ENCODE results near the gene SPSB3.

The SPSB3 gene

GRCh38 chr16:1775846-1776671 is 6.3 kb downstream of the SPSB3 start:
- Histone ChIP-seq H3K4me3 (ENCODE audit: low read depth in 1 of 5, low read length in 5 of 5) (no peak overlapping the region), H3K4me1 (ENCODE audit: control insufficient read depth in 5 of 5, insufficient read depth in 5 of 5, low read length in 5 of 5) (peaks cover 7 to 39% (median 37%) of the 10 kb centered on the region in 5 donors), H3K36me3 (ENCODE audit: control insufficient read depth in 5 of 5, insufficient read depth in 5 of 5, low read length in 5 of 5) (peaks cover 0 to 57% (median 43%) of the 10 kb centered on the region in 5 donors), H3K27me3 (ENCODE audit: control insufficient read depth in 5 of 5, insufficient read depth in 4 of 5, low read length in 5 of 5) (no peaks in the 10 kb centered on the region), H3K9ac (ENCODE audit: low read length in 5 of 5) (no peak overlapping the region), H3K9me3 (ENCODE audit: control insufficient read depth in 5 of 5, low read length in 5 of 5) (no peaks in the 10 kb centered on the region), H3K27ac (ENCODE audit: low read depth, low read length) (no peak overlapping the region)

GRCh38 chr16:1775006-1775845 is 7.1 kb downstream of the SPSB3 start:
- peaks cover 7 to 43% (median 39%) of the 10 kb centered on the region in 5 donors for H3K4me1 ChIP-seq (ENCODE audit: control insufficient read depth in 5 of 5, insufficient read depth in 5 of 5, low read length in 5 of 5)
- no peak overlapping the region for H3K4me3 ChIP-seq (ENCODE audit: low read depth in 1 of 5, low read length in 5 of 5)
- peaks cover 0 to 49% (median 38%) of the 10 kb centered on the region in 5 donors for H3K36me3 ChIP-seq (ENCODE audit: control insufficient read depth in 5 of 5, insufficient read depth in 5 of 5, low read length in 5 of 5)
- H3K27me3 ChIP-seq (ENCODE audit: control insufficient read depth in 5 of 5, insufficient read depth in 4 of 5, low read length in 5 of 5) = no peaks in the 10 kb centered on the region
- H3K27ac ChIP-seq (ENCODE audit: low read depth, low read length) = no peak overlapping the region
- peak overlapping the region in 1 of 5 donors; percentile 84 for H3K9ac ChIP-seq (ENCODE audit: low read length in 5 of 5)
- H3K9me3 ChIP-seq (ENCODE audit: control insufficient read depth in 5 of 5, low read length in 5 of 5) = no peaks in the 10 kb centered on the region

- peak overlapping the region in 3 of 5 donors; percentile 84 to 91 (median 88) for H3K9ac ChIP-seq (ENCODE audit: low read length in 5 of 5)
- peak overlapping the region in 3 of 5 donors; percentile 89 to 96 (median 91) for H3K4me3 ChIP-seq (ENCODE audit: low read depth in 1 of 5, low read length in 5 of 5)
- no peaks in the 10 kb centered on the region for H3K9me3 ChIP-seq (ENCODE audit: control insufficient read depth in 5 of 5, low read length in 5 of 5)
- H3K4me1 ChIP-seq (ENCODE audit: control insufficient read depth in 5 of 5, insufficient read depth in 5 of 5, low read length in 5 of 5) = peaks cover 7 to 45% (median 40%) of the 10 kb centered on the region in 5 donors
- H3K36me3 ChIP-seq (ENCODE audit: control insufficient read depth in 5 of 5, insufficient read depth in 5 of 5, low read length in 5 of 5) = peaks cover 0 to 45% (median 37%) of the 10 kb centered on the region in 5 donors
- H3K27ac ChIP-seq (ENCODE audit: low read depth, low read length) = no peak overlapping the region
- H3K27me3 ChIP-seq (ENCODE audit: control insufficient read depth in 5 of 5, insufficient read depth in 4 of 5, low read length in 5 of 5) = no peaks in the 10 kb centered on the region
Measured at GRCh38 chr16:1774448-1774780, 8.0 kb downstream of the SPSB3 start.

- H3K4me3 ChIP-seq (ENCODE audit: low read depth in 1 of 5, low read length in 5 of 5) = peak overlapping the region; percentile 55 to 96 (median 89)
- H3K27me3 ChIP-seq (ENCODE audit: control insufficient read depth in 5 of 5, insufficient read depth in 4 of 5, low read length in 5 of 5) = no peaks in the 10 kb centered on the region
- H3K9ac ChIP-seq (ENCODE audit: low read length in 5 of 5) = peak overlapping the region; percentile 16 to 91 (median 88)
- peak overlapping the region; percentile 62 for H3K27ac ChIP-seq (ENCODE audit: low read depth, low read length)
- H3K9me3 ChIP-seq (ENCODE audit: control insufficient read depth in 5 of 5, low read length in 5 of 5) = no peaks in the 10 kb centered on the region
- H3K36me3 ChIP-seq (ENCODE audit: control insufficient read depth in 5 of 5, insufficient read depth in 5 of 5, low read length in 5 of 5) = peaks cover 0 to 44% (median 34%) of the 10 kb centered on the region in 5 donors
- H3K4me1 ChIP-seq (ENCODE audit: control insufficient read depth in 5 of 5, insufficient read depth in 5 of 5, low read length in 5 of 5) = peaks cover 7 to 45% (median 40%) of the 10 kb centered on the region in 5 donors
Measured at GRCh38 chr16:1773703-1774447, 8.5 kb downstream of the SPSB3 start.

GRCh38 chr16:1772908-1773702 is 9.3 kb downstream of the SPSB3 start, which contains the start of gene MRPS34:
Gene MRPS34 (minus strand): TSS chr16:1773134. CDS start chr16:1773119, 15 bp downstream.
- Histone ChIP-seq H3K4me1 (ENCODE audit: control insufficient read depth in 5 of 5, insufficient read depth in 5 of 5, low read length in 5 of 5) (peaks cover 7 to 45% (median 40%) of the 10 kb centered on the region in 5 donors), H3K27me3 (ENCODE audit: control insufficient read depth in 5 of 5, insufficient read depth in 4 of 5, low read length in 5 of 5) (no peaks in the 10 kb centered on the region), H3K27ac (ENCODE audit: low read depth, low read length) (peak within 1 kb of the TSS; percentile 62), H3K36me3 (ENCODE audit: control insufficient read depth in 5 of 5, insufficient read depth in 5 of 5, low read length in 5 of 5) (peaks cover 0 to 45% (median 38%) of the 10 kb centered on the region in 5 donors), H3K9ac (ENCODE audit: low read length in 5 of 5) (peak within 1 kb of the TSS; percentile 26 to 91 (median 88)), H3K4me3 (ENCODE audit: low read depth in 1 of 5, low read length in 5 of 5) (peak within 1 kb of the TSS; percentile 73 to 96 (median 90)), H3K9me3 (ENCODE audit: control insufficient read depth in 5 of 5, low read length in 5 of 5) (no peaks in the 10 kb centered on the region)

GRCh38 chr16:1772362-1772907 is 9.9 kb downstream of the SPSB3 start, which contains the start of gene EME2:
Gene EME2 (plus strand): TSS chr16:1772810. CDS start chr16:1773228, 418 bp downstream.
- Histone ChIP-seq H3K9ac (ENCODE audit: low read length in 5 of 5) (peak within 1 kb of the TSS; percentile 26 to 91 (median 88)), H3K27me3 (ENCODE audit: control insufficient read depth in 5 of 5, insufficient read depth in 4 of 5, low read length in 5 of 5) (no peaks in the 10 kb centered on the region), H3K4me3 (ENCODE audit: low read depth in 1 of 5, low read length in 5 of 5) (peak within 1 kb of the TSS; percentile 73 to 96 (median 90)), H3K9me3 (ENCODE audit: control insufficient read depth in 5 of 5, low read length in 5 of 5) (no peaks in the 10 kb centered on the region), H3K27ac (ENCODE audit: low read depth, low read length) (peak within 1 kb of the TSS; percentile 62), H3K36me3 (ENCODE audit: control insufficient read depth in 5 of 5, insufficient read depth in 5 of 5, low read length in 5 of 5) (peaks cover 0 to 45% (median 38%) of the 10 kb centered on the region in 5 donors), H3K4me1 (ENCODE audit: control insufficient read depth in 5 of 5, insufficient read depth in 5 of 5, low read length in 5 of 5) (peaks cover 7 to 45% (median 40%) of the 10 kb centered on the region in 5 donors)

- Histone ChIP-seq H3K27me3 (ENCODE audit: control insufficient read depth in 5 of 5, insufficient read depth in 4 of 5, low read length in 5 of 5) (no peaks in the 10 kb centered on the region), H3K9me3 (ENCODE audit: control insufficient read depth in 5 of 5, low read length in 5 of 5) (no peaks in the 10 kb centered on the region), H3K36me3 (ENCODE audit: control insufficient read depth in 5 of 5, insufficient read depth in 5 of 5, low read length in 5 of 5) (peaks cover 0 to 45% (median 38%) of the 10 kb centered on the region in 5 donors), H3K27ac (ENCODE audit: low read depth, low read length) (peak overlapping the region; percentile 62), H3K4me1 (ENCODE audit: control insufficient read depth in 5 of 5, insufficient read depth in 5 of 5, low read length in 5 of 5) (peaks cover 7 to 45% (median 40%) of the 10 kb centered on the region in 5 donors), H3K9ac (ENCODE audit: low read length in 5 of 5) (peak overlapping the region; percentile 26 to 91 (median 88)), H3K4me3 (ENCODE audit: low read depth in 1 of 5, low read length in 5 of 5) (peak overlapping the region; percentile 73 to 96 (median 90))
Measured at GRCh38 chr16:1771864-1772361, 10.5 kb downstream of the SPSB3 start.

GRCh38 chr16:1771188-1771863 is 11.0 kb downstream of the SPSB3 start, which contains the start of gene NME3:
Gene NME3 (minus strand): TSS chr16:1771543. CDS start chr16:1771534, 9 bp downstream.
- Histone ChIP-seq H3K36me3 (ENCODE audit: control insufficient read depth in 5 of 5, insufficient read depth in 5 of 5, low read length in 5 of 5) (peaks cover 0 to 45% (median 38%) of the 10 kb centered on the region in 5 donors), H3K9me3 (ENCODE audit: control insufficient read depth in 5 of 5, low read length in 5 of 5) (no peaks in the 10 kb centered on the region), H3K27ac (ENCODE audit: low read depth, low read length) (peak within 1 kb of the TSS; percentile 62), H3K4me1 (ENCODE audit: control insufficient read depth in 5 of 5, insufficient read depth in 5 of 5, low read length in 5 of 5) (peaks cover 7 to 45% (median 40%) of the 10 kb centered on the region in 5 donors), H3K27me3 (ENCODE audit: control insufficient read depth in 5 of 5, insufficient read depth in 4 of 5, low read length in 5 of 5) (no peaks in the 10 kb centered on the region), H3K9ac (ENCODE audit: low read length in 5 of 5) (peak within 1 kb of the TSS; percentile 26 to 91 (median 88)), H3K4me3 (ENCODE audit: low read depth in 1 of 5, low read length in 5 of 5) (peak within 1 kb of the TSS; percentile 73 to 96 (median 90))
